ENCODE results near the gene SDHAF3.

SDHAF3 gene

DNA sequence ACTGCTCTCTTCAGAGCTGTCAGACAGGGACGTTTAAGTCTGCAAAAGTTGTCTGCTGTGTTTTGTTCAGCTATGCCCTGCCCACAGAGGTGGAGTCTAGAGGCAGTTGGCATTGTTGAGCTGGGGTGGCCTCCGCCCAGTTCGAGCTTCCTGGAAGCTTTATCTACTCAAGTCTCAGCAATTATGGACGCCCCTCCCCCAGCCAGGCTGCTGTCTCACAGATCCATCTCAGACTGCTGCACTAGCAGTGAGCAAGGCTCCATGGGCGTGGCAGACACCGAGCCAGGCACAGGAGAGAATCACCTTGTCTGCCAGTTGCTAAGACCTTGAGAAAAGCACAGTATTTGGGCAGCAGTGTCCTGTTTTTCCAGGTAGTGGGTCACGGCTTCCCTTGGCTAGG lies 98.1 kb downstream of the SDHAF3 start:
- DNase-seq = no peak

GRCh38 chr7:97218767-97219166 lies 101.3 kb downstream of the SDHAF3 start:
- DNase-seq = no peak

GRCh38 chr7:97219237-97219636 lies 101.7 kb downstream of the SDHAF3 start:
- DNase-seq = no peak

DNA sequence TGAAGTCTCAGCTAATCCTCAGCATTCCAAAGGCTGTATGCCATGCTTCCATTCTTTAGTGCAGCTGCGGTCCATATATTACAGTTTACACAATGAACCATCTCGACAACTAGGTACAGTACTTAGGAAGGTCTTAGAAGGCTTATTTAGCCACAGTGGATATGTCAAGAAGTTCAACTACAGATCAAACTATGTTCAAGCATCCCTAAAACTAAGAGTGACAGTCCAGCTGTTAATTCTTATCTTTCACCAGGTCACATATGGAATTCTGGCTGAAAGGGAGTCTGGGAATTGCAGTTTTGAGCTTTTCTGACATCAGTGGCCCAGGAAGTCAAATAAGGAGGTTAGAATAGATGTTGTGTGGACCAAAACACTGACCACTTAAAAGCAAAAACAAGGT lies 106.8 kb downstream of the SDHAF3 start:
- DNase-seq = no peak

- DNase-seq = no peak
Measured at GRCh38 chr7:97226541-97226940, 109.0 kb downstream of the SDHAF3 start.
